ENCODE results near the gene NTRK2.

GRCh38 chr9:84969084-84969483 is 299.6 kb downstream of the NTRK2 start:
- TF ChIP-seq, protein P1, sequence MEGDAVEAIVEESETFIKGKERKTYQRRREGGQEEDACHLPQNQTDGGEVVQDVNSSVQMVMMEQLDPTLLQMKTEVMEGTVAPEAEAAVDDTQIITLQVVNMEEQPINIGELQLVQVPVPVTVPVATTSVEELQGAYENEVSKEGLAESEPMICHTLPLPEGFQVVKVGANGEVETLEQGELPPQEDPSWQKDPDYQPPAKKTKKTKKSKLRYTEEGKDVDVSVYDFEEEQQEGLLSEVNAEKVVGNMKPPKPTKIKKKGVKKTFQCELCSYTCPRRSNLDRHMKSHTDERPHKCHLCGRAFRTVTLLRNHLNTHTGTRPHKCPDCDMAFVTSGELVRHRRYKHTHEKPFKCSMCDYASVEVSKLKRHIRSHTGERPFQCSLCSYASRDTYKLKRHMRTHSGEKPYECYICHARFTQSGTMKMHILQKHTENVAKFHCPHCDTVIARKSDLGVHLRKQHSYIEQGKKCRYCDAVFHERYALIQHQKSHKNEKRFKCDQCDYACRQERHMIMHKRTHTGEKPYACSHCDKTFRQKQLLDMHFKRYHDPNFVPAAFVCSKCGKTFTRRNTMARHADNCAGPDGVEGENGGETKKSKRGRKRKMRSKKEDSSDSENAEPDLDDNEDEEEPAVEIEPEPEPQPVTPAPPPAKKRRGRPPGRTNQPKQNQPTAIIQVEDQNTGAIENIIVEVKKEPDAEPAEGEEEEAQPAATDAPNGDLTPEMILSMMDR (IDR thresholded peaks at IDR 0.05), result no peak
- TF ChIP-seq POLR2A (IDR thresholded peaks at IDR 0.05) (no peak), EP300 (IDR thresholded peaks at IDR 0.05) (no peak)

Measured in suprapubic skin (tissue), 3 donors.